Rectal smooth muscle tissue (tissue), 1 donor: ENCODE results near the gene CYP4F11.

ENCODE experiments used
- H3K27ac ChIP-seq: one replicate; pipeline ENCODE4 v1.7.0; 2013; ENCODE audit warnings: low read depth, low read length, inconsistent platforms
- H3K27me3 ChIP-seq: one replicate; pipeline ENCODE4 v1.7.0; 2013; ENCODE audit warnings: low read length; ENCODE audit not compliant: control insufficient read depth, insufficient read depth
- H3K36me3 ChIP-seq: one replicate; pipeline ENCODE4 v1.7.0; 2013; ENCODE audit warnings: low read length; ENCODE audit not compliant: control insufficient read depth, insufficient read depth
- H3K4me1 ChIP-seq: one replicate; pipeline ENCODE4 v1.7.0; 2013; ENCODE audit warnings: low read length; ENCODE audit not compliant: control insufficient read depth, insufficient read depth
- H3K4me3 ChIP-seq: one replicate; pipeline ENCODE4 v1.7.0; 2013; ENCODE audit warnings: low read length
- H3K9ac ChIP-seq: one replicate; pipeline ENCODE4 v1.7.0; 2013; ENCODE audit warnings: low read length

Gene CYP4F11

GRCh38 chr19:15866636-15867035 lies 67.7 kb downstream of the CYP4F11 start:
- Histone ChIP-seq H3K36me3 (no peaks in the 10 kb centered on the region), H3K27me3 (no peaks in the 10 kb centered on the region), H3K27ac (no peak overlapping the region)

DNA sequence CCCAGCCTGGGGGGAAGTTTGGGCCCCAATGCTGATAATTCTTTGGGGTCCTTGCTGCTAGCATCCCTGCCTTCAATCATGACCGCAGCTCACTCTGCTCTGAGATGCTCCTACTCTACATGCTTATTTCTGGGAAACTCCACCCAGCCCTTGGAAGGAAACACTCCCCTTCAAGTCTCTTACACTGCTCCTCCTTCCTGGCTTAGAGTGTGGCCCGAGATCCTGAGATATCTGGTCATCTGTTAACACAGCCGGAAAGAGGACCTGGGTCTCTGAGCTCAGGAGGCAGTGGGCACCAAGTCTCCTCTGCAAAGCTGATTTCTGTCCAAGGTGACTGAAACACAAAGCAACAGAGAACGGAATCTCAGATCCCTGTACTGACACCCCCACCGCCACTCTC lies 69.5 kb downstream of the CYP4F11 start:
- Histone ChIP-seq H3K4me1 (no peaks in the 10 kb centered on the region), H3K9ac (no peak overlapping the region), H3K27ac (no peak overlapping the region), H3K4me3 (no peak overlapping the region), H3K36me3 (no peaks in the 10 kb centered on the region), H3K27me3 (no peaks in the 10 kb centered on the region)

More at GRCh38 chr19:15866636-15867035, 67.7 kb downstream of the CYP4F11 start:
- Histone ChIP-seq H3K4me3 (no peak overlapping the region), H3K9ac (no peak overlapping the region), H3K4me1 (no peaks in the 10 kb centered on the region)

DNA sequence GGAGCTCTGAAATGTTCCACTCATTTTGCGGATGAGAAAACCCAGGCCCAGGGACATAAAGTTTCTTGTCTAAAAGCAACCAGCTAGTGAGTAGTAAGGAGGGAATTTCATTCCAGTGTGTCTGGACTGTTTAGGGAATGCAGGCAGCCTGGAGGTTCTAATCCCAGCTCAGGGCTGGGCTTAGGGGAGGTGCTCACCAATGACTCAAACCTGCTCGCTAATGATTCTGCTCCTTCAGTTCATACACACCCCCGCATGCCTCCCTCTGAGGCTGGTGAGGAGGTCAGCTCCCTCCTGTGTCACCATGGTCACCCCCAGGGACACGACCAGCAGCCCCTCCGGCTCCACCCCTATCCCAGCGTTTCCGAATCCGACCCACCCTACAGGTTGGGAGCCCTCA lies 71.1 kb downstream of the CYP4F11 start:
- Histone ChIP-seq H3K4me1 (no peaks in the 10 kb centered on the region), H3K9ac (no peak overlapping the region), H3K36me3 (no peaks in the 10 kb centered on the region), H3K4me3 (no peak overlapping the region), H3K27ac (no peak overlapping the region), H3K27me3 (no peaks in the 10 kb centered on the region)

DNA sequence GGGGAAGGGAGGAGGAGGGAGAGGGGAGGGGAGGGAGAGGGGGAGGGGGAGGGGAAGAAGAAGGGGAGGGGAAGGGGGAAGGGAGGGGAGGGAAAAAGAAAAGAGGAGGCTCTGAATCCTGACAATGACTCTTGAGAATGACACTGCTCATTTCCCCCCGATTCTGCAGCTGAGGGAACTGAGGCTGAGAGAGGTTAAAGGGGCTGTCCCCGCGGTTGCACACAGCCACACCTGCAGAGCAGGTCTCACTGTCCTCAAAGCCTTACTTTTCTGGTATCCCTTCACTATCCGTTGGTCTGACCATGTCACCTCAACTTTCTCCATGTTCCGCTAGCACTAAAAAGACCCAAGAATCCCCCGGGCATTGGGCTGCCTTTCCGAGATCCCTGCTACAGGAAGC lies 71.9 kb downstream of the CYP4F11 start:
- no peaks in the 10 kb centered on the region for H3K36me3 ChIP-seq
- no peak overlapping the region for H3K27ac ChIP-seq
- H3K4me1 ChIP-seq = no peaks in the 10 kb centered on the region
- H3K9ac ChIP-seq = no peak overlapping the region
- H3K4me3 ChIP-seq = no peak overlapping the region
- no peaks in the 10 kb centered on the region for H3K27me3 ChIP-seq
